K562 (cell line): Measurements from ENCODE around the gene RPTN. TPM values are rescaled to one million over a fixed set of nuclear protein-coding genes. Genes with fewer than 3 reads are reported as not detected.

Experiments
- ATAC-seq: fragments of 200-7000 bp; cut with Tn5 transposase; 3 replicates; pipeline ENCODE4 v1.9.1; 2020; ENCODE audit warnings: moderate library complexity
- BruUV-seq: library from RNA; stranded (reverse); fragments of 400-500 nt; replicated peaks from 2 replicates; lab custom pipeline; 2021; lab: Mats Ljungman, UMichigan
- CTCF ChIA-PET: fragments of 300-600 bp; formaldehyde crosslinking; extraction: SDS; loops from one replicate; lab custom pipeline; 2021; ENCODE audit warnings: low intra/inter-chr PET ratio; lab: Yijun Ruan, JAX
- POLR2A ChIA-PET: fragments of 300-600, 350-650 bp; sonication (Branson Sonifier 250); formaldehyde crosslinking; extraction: SDS; loops from one replicate; lab custom pipeline; 2021; ENCODE audit warnings: antibody characterized with exemption, inconsistent platforms; lab: Yijun Ruan, JAX
- DNase-seq, 4 experiments: peaks; one replicate each; pipeline versions ENCODE4 v3.0.0 to v3.0.0-alpha.2; 2011 to 2018; ENCODE audit warnings: low spot score in 3 of 4, mixed read lengths in 3 of 4; ENCODE audit errors: extremely low read depth in 1 of 4
- FAIRE-seq: peaks from 2 replicates; lab custom pipeline; 2011; peaks lifted over from hg19 to GRCh38; lab: Jason Lieb, UNC
- H2AFZ ChIP-seq: 2 replicates; pipeline ENCODE4 v1.6.0; 2011; ENCODE audit warnings: low read depth, low read length, control low read depth, inconsistent platforms
- H3K27ac ChIP-seq: fragments of 200-600 bp; 3 replicates; pipeline ENCODE4 v1.8.0; 2011; ENCODE audit warnings: low read depth, mild to moderate bottlenecking, control low read depth, inconsistent platforms, low read length, moderate library complexity, mixed read lengths; ENCODE audit errors: extremely low read depth
- H3K27me3 ChIP-seq, 2 experiments: fragments of 300-600 bp in 1 of 2; 2 replicates in 1 of 2; 3 replicates in 1 of 2; pipeline versions ENCODE4 v1.6.0 to v1.8.0; 2011; ENCODE audit warnings: inconsistent platforms in 2 of 2, low read length in 2 of 2, mild to moderate bottlenecking in 1 of 2, mixed read lengths in 1 of 2, moderate library complexity in 1 of 2; ENCODE audit not compliant: control insufficient read depth in 2 of 2, insufficient read depth in 2 of 2
- H3K36me3 ChIP-seq: fragments of 300-600 bp; 3 replicates; pipeline ENCODE4 v1.8.0; 2011; ENCODE audit warnings: mild to moderate bottlenecking, low read length, inconsistent platforms; ENCODE audit not compliant: control insufficient read depth, insufficient read depth
- H3K4me1 ChIP-seq, 2 experiments: fragments of 200-600 bp in 1 of 2; replicated peaks in 1 of 2; 2 replicates in 1 of 2; 3 replicates in 1 of 2; pipeline versions ENCODE4 v1.5.1 to v1.8.0; 2011; ENCODE audit warnings: inconsistent platforms in 2 of 2, low read length in 2 of 2, mild to moderate bottlenecking in 1 of 2, mixed read lengths in 1 of 2, moderate library complexity in 1 of 2; ENCODE audit not compliant: control insufficient read depth in 2 of 2, insufficient read depth in 2 of 2
- H3K4me2 ChIP-seq: 2 replicates; pipeline ENCODE4 v1.6.1; 2011; ENCODE audit warnings: low read length, control low read depth, inconsistent platforms, mixed read lengths; ENCODE audit not compliant: insufficient read depth
- H3K4me3 ChIP-seq: fragments of 200-600 bp; sonication (generic), shearing (Covaris generic); 2 replicates; pipeline ENCODE4 v1.5.1; 2016; ENCODE audit warnings: control low read depth, inconsistent platforms
- H3K79me2 ChIP-seq: fragments of 200-600 bp; 3 replicates; pipeline ENCODE4 v1.8.0; 2011; ENCODE audit warnings: low read length, inconsistent platforms; ENCODE audit not compliant: control insufficient read depth, insufficient read depth
- H3K9ac ChIP-seq, 2 experiments: 2 replicates each; pipeline versions ENCODE4 v1.6.0 to v1.6.1; 2011; ENCODE audit warnings: low read depth in 2 of 2, low read length in 2 of 2, control low read depth in 1 of 2, inconsistent platforms in 1 of 2, mild to moderate bottlenecking in 1 of 2, mixed read lengths in 1 of 2; ENCODE audit not compliant: insufficient read depth in 1 of 2
- H3K9me1 ChIP-seq: one replicate; pipeline ENCODE4 v1.6.0; 2011; ENCODE audit warnings: inconsistent platforms, mild to moderate bottlenecking, low read length, moderate library complexity; ENCODE audit not compliant: control insufficient read depth, insufficient read depth
- H3K9me3 ChIP-seq: replicated peaks from 2 replicates; pipeline ENCODE4 v1.5.1; 2011; ENCODE audit warnings: low read depth, low read length, inconsistent platforms; ENCODE audit not compliant: control insufficient read depth, insufficient read depth
- H4K20me1 ChIP-seq: replicated peaks from 2 replicates; pipeline ENCODE4 v1.6.1; 2011; ENCODE audit warnings: low read length, inconsistent platforms, mixed read lengths; ENCODE audit not compliant: control insufficient read depth, insufficient read depth
- CHD1 ChIP-seq: fragments of 200-600 bp; sonication (generic); IDR thresholded peaks from one replicate; pipeline ENCODE4 v1.6.1; 2012; ENCODE audit warnings: mild to moderate bottlenecking, moderate library complexity, low read length, inconsistent platforms
- FOXP4 ChIP-seq: sonication (generic); formaldehyde crosslinking; IDR thresholded peaks from 2 replicates; pipeline ENCODE4 v1.8.0; 2022; ENCODE audit warnings: mild to moderate bottlenecking, missing genetic modification reagents, borderline replicate concordance
- NFXL1 ChIP-seq: fragments of 450-650 bp; formaldehyde crosslinking; IDR thresholded peaks from 2 replicates; pipeline ENCODE4 v1.4.0; 2021; ENCODE audit warnings: mild to moderate bottlenecking
- PPARD ChIP-seq: fragments of 250-450 bp; sonication (Bioruptor Pico); IDR thresholded peaks from 2 replicates; pipeline ENCODE4 v1.8.0; 2022; ENCODE audit warnings: inconsistent platforms, mild to moderate bottlenecking, moderate library complexity
- PURB ChIP-seq: sonication (generic); formaldehyde crosslinking; IDR thresholded peaks from 2 replicates; pipeline ENCODE4 v1.9.0; 2021; ENCODE audit warnings: low read depth, mild to moderate bottlenecking, missing genetic modification reagents
- RNF2 ChIP-seq: sonication (generic); IDR thresholded peaks from 2 replicates; pipeline ENCODE4 v1.6.1; 2016
- SRSF3 ChIP-seq: fragments of 200-400 bp; formaldehyde crosslinking; IDR thresholded peaks from 2 replicates; pipeline ENCODE4 v1.6.1; 2016; ENCODE audit warnings: mild to moderate bottlenecking, low read length, moderate library complexity; ENCODE audit not compliant: insufficient read depth
- TRIM28 ChIP-seq: fragments of 450-650 bp; IDR thresholded peaks from 2 replicates; pipeline ENCODE4 v1.6.1; 2017
- ZNF586 ChIP-seq: fragments of 450-650 bp; formaldehyde crosslinking; conservative IDR thresholded peaks from 2 replicates; pipeline ENCODE4 v1.4.0; 2020; ENCODE audit warnings: mild to moderate bottlenecking, moderate library complexity
- in situ Hi-C: fragments of 300-500 bp; cut with MboI; formaldehyde crosslinking; loops from 4 replicates; pipeline ENCODE4 v1.15.0; 2018; ENCODE audit warnings: inconsistent platforms, mixed read lengths
- intact Hi-C: fragments of 100-400 bp; cut with micrococcal nuclease; formaldehyde crosslinking; loops from 2 replicates; pipeline ENCODE4 v1.14.2; 2022
- polyA plus RNA-seq, 8 experiments: library from polyadenylated mRNA; depleted of rRNA in 4 of 8; stranded (reverse) in 5 of 8; unstranded in 3 of 8; fragments of >200 nt; fragmentation: Nextera tagmentation in 2 of 8; fragmentation: Illumina TruSeq in 1 of 8; extraction: Ambion mirVana in 2 of 8; extraction: Trizol in 1 of 8; gene quantifications; 2 replicates each; pipeline versions ENCODE4 v1.2.1 to v1.2.3, GENCODE V29; 2011 to 2014; ENCODE audit warnings: inconsistent platforms in 1 of 8, missing spikeins in 1 of 8
- total RNA-seq, 7 experiments: library from RNA; depleted of rRNA in 6 of 7; stranded (reverse); fragments of >200 nt in 6 of 7; fragmentation: Illumina TruSeq in 2 of 7; extraction: Trizol in 2 of 7; gene quantifications; 2 replicates each; pipeline versions ENCODE4 v1.2.1 to v1.2.3, GENCODE V29; 2011 to 2021; ENCODE audit warnings: low replicate concordance in 1 of 7
- TF ChIP-seq, protein P1 (sequence below): fragments of 250-450 bp; sonication (Bioruptor Pico); IDR thresholded peaks from 2 replicates; pipeline ENCODE4 v1.6.1; 2021; ENCODE audit warnings: mild to moderate bottlenecking

Gene RPTN
- total and polyA plus RNA-seq, 9 of the 15 experiments (the other 6 are each of a cell fraction or from before 2014, with no cell fraction given) = not detected

DNA sequence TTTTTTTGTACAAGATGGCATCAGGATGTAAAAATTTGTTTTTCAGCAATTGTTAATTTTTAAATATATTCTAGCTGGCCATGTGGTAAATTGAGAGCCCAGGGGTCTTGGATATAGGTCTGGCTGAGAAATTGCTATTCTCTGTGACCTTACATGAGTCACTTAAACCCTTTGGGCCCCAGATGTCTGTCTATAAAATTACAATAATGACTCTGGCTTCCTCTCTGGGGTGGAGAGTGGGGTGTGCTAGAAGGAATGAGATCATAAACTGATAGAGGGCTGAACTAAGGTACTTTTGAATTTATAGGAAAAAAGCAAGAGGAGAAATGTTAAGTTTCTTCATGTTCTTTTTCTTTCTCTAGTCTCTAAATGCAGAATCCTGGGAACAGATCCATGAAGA lies 31.4 kb downstream of the RPTN start:
- Histone ChIP-seq H3K9me1 (no peaks in the 10 kb centered on the region), H2AFZ (no peak overlapping the region), H3K4me3 (no peak overlapping the region), H3K36me3 (no peaks in the 10 kb centered on the region), H3K27ac (no peak overlapping the region), H3K79me2 (no peaks in the 10 kb centered on the region), H3K27me3 (peaks cover 0 to 5% of the 10 kb centered on the region in 2 experiments; a peak in 1 of 5 replicates), H3K4me2 (no peak overlapping the region), H3K9me3 (no peaks in the 10 kb centered on the region), H3K4me1 (no peaks in the 10 kb centered on the region), H4K20me1 (no peaks in the 10 kb centered on the region), H3K9ac (no peak overlapping the region)
- no peak for DNase-seq
- intact Hi-C loops = no loop called here
- BruUV-seq = no TSS peak
- TF ChIP-seq TRIM28 (no peak), ZNF586 (CRISPR knock-in tag) (no peak), CHD1 (no peak), FOXP4 (no peak), RNF2 (no peak), SRSF3 (no peak), PPARD (CRISPR knock-in tag) (no peak), PURB (CRISPR knock-in tag) (no peak), NFXL1 (no peak)
- TF ChIP-seq, protein P1, sequence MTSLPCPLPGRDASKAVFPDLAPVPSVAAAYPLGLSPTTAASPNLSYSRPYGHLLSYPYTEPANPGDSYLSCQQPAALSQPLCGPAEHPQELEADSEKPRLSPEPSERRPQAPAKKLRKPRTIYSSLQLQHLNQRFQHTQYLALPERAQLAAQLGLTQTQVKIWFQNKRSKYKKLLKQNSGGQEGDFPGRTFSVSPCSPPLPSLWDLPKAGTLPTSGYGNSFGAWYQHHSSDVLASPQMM = no peak
- in situ Hi-C loops = no loop called here
- ATAC-seq = no peak
- ChIA-PET POLR2A (no interaction called here), CTCF (interaction anchor here (0.6 kb wide), 1 partner anchor 283 kb away, joined by 3 read pairs; no protein-coding TSS in a partner anchor)
- no peak for FAIRE-seq
